ENCODE results near the gene GUCD1. TPM values are rescaled to one million over a fixed set of nuclear protein-coding genes. Genes with fewer than 3 reads are reported as not detected.
"Not testable (repeated sequence)": the region's sequence is repeated elsewhere in the genome, so short reads cannot be mapped to it uniquely, and the experiment has no call there.

Gene GUCD1
- total and polyA plus RNA-seq, 9 of the 15 experiments (the other 6 are each of a cell fraction or from before 2014, with no cell fraction given) = 31.5 to 67.8 (median 50.3) TPM

GRCh38 chr22:24593559-24593835 lies 38.6 kb upstream of the GUCD1 start:
- WGBS (ENCODE audit: insufficient coverage, low coverage, missing lambda C conversion rate) = 68% methylated on average over 4 of the region's 10 CpGs

More at GRCh38 chr22:24593559-24593835, 38.6 kb upstream of the GUCD1 start:
- H3K79me2 ChIP-seq (ENCODE audit: control insufficient read depth, insufficient read depth, low read length); H3K27me3 ChIP-seq (ENCODE audit: control insufficient read depth in 2 of 2, insufficient read depth in 2 of 2, low read length in 2 of 2); ATAC-seq; CTCF ChIA-PET (ENCODE audit: low intra/inter-chr PET ratio); H3K27ac ChIP-seq (ENCODE audit: extremely low read depth, low read depth, low read length); H3K36me3 ChIP-seq (ENCODE audit: control insufficient read depth, insufficient read depth, low read length); DNase-seq (ENCODE audit: extremely low read depth in 1 of 4, low spot score in 3 of 4); H3K4me3 ChIP-seq; H4K20me1 ChIP-seq (replicated peaks; ENCODE audit: control insufficient read depth, insufficient read depth, low read length); H3K9me1 ChIP-seq (ENCODE audit: control insufficient read depth, insufficient read depth, low read length); in situ Hi-C loops (cut with MboI); intact Hi-C loops (cut with micrococcal nuclease); H3K9me3 ChIP-seq (replicated peaks; ENCODE audit: control insufficient read depth, insufficient read depth, low read depth, low read length); FAIRE-seq; H2AFZ ChIP-seq (ENCODE audit: low read depth, low read length): not testable (repeated sequence)
- H3K4me1 ChIP-seq (replicated peaks in 1 of 2; ENCODE audit: control insufficient read depth in 2 of 2, insufficient read depth in 2 of 2, low read length in 2 of 2) = peaks cover 0 to 22% of the 10 kb centered on the region in 2 experiments; a peak in 2 of 5 replicates
- H3K4me2 ChIP-seq (ENCODE audit: insufficient read depth, low read length) = 0 out of 2 replicates have a peak overlapping the region, but pooled peaks have one; percentile 66
- H3K9ac ChIP-seq (ENCODE audit: insufficient read depth in 1 of 2, low read depth in 2 of 2, low read length in 2 of 2) = peak overlapping the region in 1 of 2 experiments; percentile 49; a peak in 2 of 4 replicates
- POLR2A ChIA-PET = interaction anchor here (1.0 to 1.8 kb wide), 2 partner anchors 10 to 11 kb away, joined by 3 to 4 read pairs; partner anchors contain the start of gene GGT1
- BruUV-seq (replicated peaks) = TSS peak; percentile 47
- TF ChIP-seq, protein P1, sequence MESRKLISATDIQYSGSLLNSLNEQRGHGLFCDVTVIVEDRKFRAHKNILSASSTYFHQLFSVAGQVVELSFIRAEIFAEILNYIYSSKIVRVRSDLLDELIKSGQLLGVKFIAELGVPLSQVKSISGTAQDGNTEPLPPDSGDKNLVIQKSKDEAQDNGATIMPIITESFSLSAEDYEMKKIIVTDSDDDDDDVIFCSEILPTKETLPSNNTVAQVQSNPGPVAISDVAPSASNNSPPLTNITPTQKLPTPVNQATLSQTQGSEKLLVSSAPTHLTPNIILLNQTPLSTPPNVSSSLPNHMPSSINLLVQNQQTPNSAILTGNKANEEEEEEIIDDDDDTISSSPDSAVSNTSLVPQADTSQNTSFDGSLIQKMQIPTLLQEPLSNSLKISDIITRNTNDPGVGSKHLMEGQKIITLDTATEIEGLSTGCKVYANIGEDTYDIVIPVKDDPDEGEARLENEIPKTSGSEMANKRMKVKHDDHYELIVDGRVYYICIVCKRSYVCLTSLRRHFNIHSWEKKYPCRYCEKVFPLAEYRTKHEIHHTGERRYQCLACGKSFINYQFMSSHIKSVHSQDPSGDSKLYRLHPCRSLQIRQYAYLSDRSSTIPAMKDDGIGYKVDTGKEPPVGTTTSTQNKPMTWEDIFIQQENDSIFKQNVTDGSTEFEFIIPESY (CRISPR knock-in tag; IDR thresholded peaks at IDR 0.05) = peak; percentile 25; the same call in 1 of the 2 replicates
